ENCODE results near the gene SEPTIN10.
"Not testable (repeated sequence)": the region's sequence is repeated elsewhere in the genome, so short reads cannot be mapped to it uniquely, and the experiment has no call there.

Gene SEPTIN10

GRCh38 chr2:109542384-109542783 lies 71.4 kb downstream of the SEPTIN10 start:
- no peak for DNase-seq

- no peak for DNase-seq
Measured at GRCh38 chr2:109538546-109538945, 75.2 kb downstream of the SEPTIN10 start.

- no peak for DNase-seq
Measured at GRCh38 chr2:109537565-109538222, 76.1 kb downstream of the SEPTIN10 start.

- DNase-seq = not testable (repeated sequence)
Measured at GRCh38 chr2:109536556-109536955, 77.2 kb downstream of the SEPTIN10 start.

- DNase-seq = no peak
Measured at GRCh38 chr2:109535217-109535946, 78.4 kb downstream of the SEPTIN10 start.

GRCh38 chr2:109533823-109534222 lies 79.9 kb downstream of the SEPTIN10 start:
- no peak for DNase-seq

GRCh38 chr2:109532728-109533076 lies 81.1 kb downstream of the SEPTIN10 start:
- DNase-seq = no peak

GRCh38 chr2:109531896-109532727 lies 81.7 kb downstream of the SEPTIN10 start:
- no peak for DNase-seq

GRCh38 chr2:109531221-109531620 lies 82.5 kb downstream of the SEPTIN10 start:
- DNase-seq = no peak

GRCh38 chr2:109530712-109531111 lies 83.1 kb downstream of the SEPTIN10 start:
- DNase-seq = no peak

- no peak for DNase-seq
Measured at GRCh38 chr2:109529532-109530449, 84.0 kb downstream of the SEPTIN10 start.

- DNase-seq = no peak
Measured at GRCh38 chr2:109528811-109529501, 84.8 kb downstream of the SEPTIN10 start.

GRCh38 chr2:109527846-109528705 lies 85.7 kb downstream of the SEPTIN10 start:
- DNase-seq = no peak

GRCh38 chr2:109527079-109527478 lies 86.7 kb downstream of the SEPTIN10 start:
- no peak for DNase-seq

GRCh38 chr2:109526442-109526970 lies 87.3 kb downstream of the SEPTIN10 start:
- DNase-seq = no peak

GRCh38 chr2:109525836-109526235 lies 87.9 kb downstream of the SEPTIN10 start:
- no peak for DNase-seq

- no peak for DNase-seq
Measured at GRCh38 chr2:109523536-109524361, 90.0 kb downstream of the SEPTIN10 start.

GRCh38 chr2:109523121-109523520 lies 90.6 kb downstream of the SEPTIN10 start:
- no peak for DNase-seq

- no peak for DNase-seq
Measured at GRCh38 chr2:109522063-109522374, 91.7 kb downstream of the SEPTIN10 start.
